SJSA1 (cell line): ENCODE data around the gene CMTR1. TPM values are rescaled to one million over a fixed set of nuclear protein-coding genes. Genes with fewer than 3 reads are reported as not detected.

Experiments
- DNase-seq, 2 experiments: peaks; one replicate each; pipeline ENCODE4 v3.0.0-alpha.2; 2015 to 2020; ENCODE audit warnings: low spot score in 2 of 2, low read depth in 1 of 2
- H3K27ac ChIP-seq: fragments of 250-450 bp; sonication (Bioruptor Pico); 2 replicates; pipeline ENCODE4 v1.5.1; 2020; ENCODE audit warnings: mild to moderate bottlenecking, moderate library complexity
- H3K27me3 ChIP-seq: fragments of 250-450 bp; sonication (Bioruptor Pico); replicated peaks from 2 replicates; pipeline ENCODE4 v1.5.1; 2020; ENCODE audit warnings: mild to moderate bottlenecking, moderate library complexity
- H3K36me3 ChIP-seq: fragments of 250-450 bp; sonication (Bioruptor Pico); 2 replicates; pipeline ENCODE4 v1.5.1; 2020; ENCODE audit warnings: mild to moderate bottlenecking
- H3K4me1 ChIP-seq: fragments of 250-450 bp; sonication (Bioruptor Pico); replicated peaks from 2 replicates; pipeline ENCODE4 v1.6.1; 2021; ENCODE audit warnings: mild to moderate bottlenecking
- H3K4me3 ChIP-seq: fragments of 250-450 bp; sonication (Bioruptor Pico); 2 replicates; pipeline ENCODE4 v1.5.1; 2020; ENCODE audit warnings: mild to moderate bottlenecking
- H3K9me3 ChIP-seq: fragments of 250-450 bp; sonication (Bioruptor Pico); replicated peaks from 2 replicates; pipeline ENCODE4 v1.5.1; 2020; ENCODE audit warnings: mild to moderate bottlenecking
- total RNA-seq: library from RNA; depleted of rRNA; stranded (reverse); fragments of >200 nt; shearing (Covaris generic); gene quantifications from 2 replicates; pipeline ENCODE4 v1.2.3, GENCODE V29; 2014

The CMTR1 gene
- total RNA-seq, 1 experiment from 2014 or later, result 39.1 TPM

- no peaks in the 10 kb centered on the region for H3K36me3 ChIP-seq
- H3K9me3 ChIP-seq, result no peaks in the 10 kb centered on the region; the same call in 1 of the 2 replicates
- H3K27ac ChIP-seq, result no peak overlapping the region
- no peak overlapping the region for H3K4me3 ChIP-seq
- no peak for DNase-seq
- H3K4me1 ChIP-seq, result no peaks in the 10 kb centered on the region
- peaks cover 24% of the 10 kb centered on the region for H3K27me3 ChIP-seq
These were observed 23.5 kb upstream of the CMTR1 start for GRCh38 chr6:37409501-37409900.

- no peak overlapping the region for H3K4me3 ChIP-seq
- no peak for DNase-seq
- H3K4me1 ChIP-seq, result no peaks in the 10 kb centered on the region
- H3K9me3 ChIP-seq, result no peaks in the 10 kb centered on the region
- H3K36me3 ChIP-seq, result no peaks in the 10 kb centered on the region
- H3K27me3 ChIP-seq, result no peaks in the 10 kb centered on the region
- no peak overlapping the region for H3K27ac ChIP-seq
These were observed 15.6 kb upstream of the CMTR1 start for GRCh38 chr6:37417393-37417792.

GRCh38 chr6:37418722-37419121, 14.3 kb upstream of the CMTR1 start:
- H3K36me3 ChIP-seq, result no peaks in the 10 kb centered on the region
- no peaks in the 10 kb centered on the region for H3K4me1 ChIP-seq
- no peak overlapping the region for H3K4me3 ChIP-seq
- H3K9me3 ChIP-seq, result no peaks in the 10 kb centered on the region
- no peak overlapping the region for H3K27ac ChIP-seq
- DNase-seq, result no peak
- no peaks in the 10 kb centered on the region for H3K27me3 ChIP-seq

GRCh38 chr6:37426058-37426944, 6.7 kb upstream of the CMTR1 start:
- Histone ChIP-seq H3K4me1 (no peaks in the 10 kb centered on the region), H3K4me3 (no peak overlapping the region), H3K9me3 (no peaks in the 10 kb centered on the region), H3K27ac (no peak overlapping the region), H3K36me3 (no peaks in the 10 kb centered on the region), H3K27me3 (no peaks in the 10 kb centered on the region)
- DNase-seq, result no peak

GRCh38 chr6:37426945-37427510, 6.0 kb upstream of the CMTR1 start:
- H3K4me3 ChIP-seq, result no peak overlapping the region
- H3K36me3 ChIP-seq, result no peaks in the 10 kb centered on the region
- no peaks in the 10 kb centered on the region for H3K9me3 ChIP-seq
- H3K27me3 ChIP-seq, result no peaks in the 10 kb centered on the region
- H3K4me1 ChIP-seq, result no peaks in the 10 kb centered on the region
- H3K27ac ChIP-seq, result no peak overlapping the region
- DNase-seq, result no peak

- Histone ChIP-seq H3K4me1 (peaks cover 11% of the 10 kb centered on the region), H3K27ac (no peak overlapping the region), H3K36me3 (peaks cover 4% of the 10 kb centered on the region), H3K9me3 (no peaks in the 10 kb centered on the region), H3K4me3 (no peak overlapping the region), H3K27me3 (no peaks in the 10 kb centered on the region)
- DNase-seq, result no peak
These were observed 3.7 kb upstream of the CMTR1 start for GRCh38 chr6:37429352-37429750.

- H3K9me3 ChIP-seq, result no peaks in the 10 kb centered on the region
- no peak for DNase-seq
- H3K27me3 ChIP-seq, result no peaks in the 10 kb centered on the region
- peaks cover 22% of the 10 kb centered on the region for H3K36me3 ChIP-seq
- H3K27ac ChIP-seq, result peak overlapping the region; percentile 60
- H3K4me3 ChIP-seq, result peak overlapping the region; percentile 77
- peaks cover 13% of the 10 kb centered on the region for H3K4me1 ChIP-seq
These were observed 468 bp upstream of the CMTR1 start for GRCh38 chr6:37432590-37432915.

GRCh38 chr6:37433657-37434271, 743 bp downstream of the CMTR1 start:
- peaks cover 34% of the 10 kb centered on the region for H3K36me3 ChIP-seq
- DNase-seq, result peak in 1 of 2 experiments; percentile 39

GRCh38 chr6:37435373-37435772, 2.4 kb downstream of the CMTR1 start:
- no peak overlapping the region for H3K4me3 ChIP-seq
- H3K4me1 ChIP-seq, result peaks cover 13% of the 10 kb centered on the region
- H3K9me3 ChIP-seq, result no peaks in the 10 kb centered on the region
- no peak overlapping the region for H3K27ac ChIP-seq
- H3K27me3 ChIP-seq, result no peaks in the 10 kb centered on the region
- peaks cover 50% of the 10 kb centered on the region for H3K36me3 ChIP-seq
- no peak for DNase-seq

More at GRCh38 chr6:37433657-37434271, 743 bp downstream of the CMTR1 start:
- H3K27me3 ChIP-seq, result no peaks in the 10 kb centered on the region
- peaks cover 13% of the 10 kb centered on the region for H3K4me1 ChIP-seq
- H3K27ac ChIP-seq, result peak overlapping the region; percentile 60
- H3K4me3 ChIP-seq, result peak overlapping the region; percentile 77
- no peaks in the 10 kb centered on the region for H3K9me3 ChIP-seq

- no peaks in the 10 kb centered on the region for H3K9me3 ChIP-seq
- H3K4me3 ChIP-seq, result no peak overlapping the region
- no peaks in the 10 kb centered on the region for H3K27me3 ChIP-seq
- H3K27ac ChIP-seq, result no peak overlapping the region
- DNase-seq, result no peak
- peaks cover 54% of the 10 kb centered on the region for H3K36me3 ChIP-seq
- H3K4me1 ChIP-seq, result peaks cover 13% of the 10 kb centered on the region
These were observed 2.8 kb downstream of the CMTR1 start for GRCh38 chr6:37435816-37436215.

GRCh38 chr6:37438930-37439329, 5.9 kb downstream of the CMTR1 start:
- Histone ChIP-seq H3K4me3 (no peak overlapping the region), H3K27me3 (no peaks in the 10 kb centered on the region), H3K27ac (no peak overlapping the region), H3K4me1 (peaks cover 13% of the 10 kb centered on the region), H3K9me3 (peaks cover 4% of the 10 kb centered on the region; the same call in 1 of the 2 replicates), H3K36me3 (peaks cover 71% of the 10 kb centered on the region)
- no peak for DNase-seq

- peaks cover 82% of the 10 kb centered on the region for H3K36me3 ChIP-seq
- H3K27ac ChIP-seq, result no peak overlapping the region
- peaks cover 7% of the 10 kb centered on the region; the same call in 1 of the 2 replicates for H3K4me1 ChIP-seq
- no peaks in the 10 kb centered on the region for H3K27me3 ChIP-seq
- no peak overlapping the region for H3K4me3 ChIP-seq
- DNase-seq, result no peak
- peaks cover 4% of the 10 kb centered on the region; the same call in 1 of the 2 replicates for H3K9me3 ChIP-seq
These were observed 8.6 kb downstream of the CMTR1 start for GRCh38 chr6:37441651-37442050.

GRCh38 chr6:37442416-37443215, 9.6 kb downstream of the CMTR1 start:
- DNase-seq, result peak in 1 of 2 experiments; percentile 8
- Histone ChIP-seq H3K4me3 (no peak overlapping the region), H3K27ac (peak overlapping the region; percentile 27; the same call in 1 of the 2 replicates), H3K9me3 (peaks cover 4% of the 10 kb centered on the region; the same call in 1 of the 2 replicates), H3K4me1 (peaks cover 7% of the 10 kb centered on the region; the same call in 1 of the 2 replicates), H3K27me3 (no peaks in the 10 kb centered on the region), H3K36me3 (peaks cover 87% of the 10 kb centered on the region)
